KOPT-K1 (cell line): ENCODE data around the gene FGF14.

Experiments used
- H3K27ac ChIP-seq: fragments of 200-600 bp; sonication (generic); 2 replicates; pipeline ENCODE4 v1.5.1; 2016; ENCODE audit warnings: antibody characterized with exemption, mild to moderate bottlenecking, low read depth, low read length; ENCODE audit not compliant: poor library complexity, severe bottlenecking
- H3K36me3 ChIP-seq: fragments of 200-600 bp; sonication (generic); 2 replicates; pipeline ENCODE4 v1.5.1; 2017; ENCODE audit warnings: antibody characterized with exemption, mild to moderate bottlenecking, low read length, moderate library complexity; ENCODE audit not compliant: insufficient read depth
- H3K9me3 ChIP-seq: fragments of 200-600 bp; sonication (generic); 2 replicates; pipeline ENCODE4 v1.5.1; 2017; ENCODE audit warnings: antibody characterized with exemption, low read length, mild to moderate bottlenecking; ENCODE audit not compliant: insufficient read depth, poor library complexity, severe bottlenecking

The FGF14 gene

DNA sequence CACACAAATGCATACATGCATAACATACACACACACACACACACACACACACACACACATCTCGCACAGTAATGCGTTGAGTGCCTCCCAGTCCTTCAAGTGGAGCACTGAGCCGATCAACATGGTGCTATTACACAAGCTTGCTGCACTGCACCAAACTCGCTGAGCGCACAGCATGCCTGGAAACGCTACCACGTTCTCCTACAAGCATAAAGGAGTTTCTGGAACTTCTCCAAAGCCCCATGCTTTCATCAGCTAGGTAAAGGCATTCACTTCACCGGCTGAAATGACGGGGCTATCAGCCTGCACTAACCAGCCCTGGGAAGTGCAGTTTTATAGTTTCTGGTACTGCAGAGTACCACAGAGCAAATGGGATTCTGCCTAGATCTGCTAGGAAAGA lies 92.7 kb downstream of the FGF14 start:
- Histone ChIP-seq H3K27ac (no peak overlapping the region), H3K9me3 (no peaks in the 10 kb centered on the region), H3K36me3 (no peaks in the 10 kb centered on the region)

DNA sequence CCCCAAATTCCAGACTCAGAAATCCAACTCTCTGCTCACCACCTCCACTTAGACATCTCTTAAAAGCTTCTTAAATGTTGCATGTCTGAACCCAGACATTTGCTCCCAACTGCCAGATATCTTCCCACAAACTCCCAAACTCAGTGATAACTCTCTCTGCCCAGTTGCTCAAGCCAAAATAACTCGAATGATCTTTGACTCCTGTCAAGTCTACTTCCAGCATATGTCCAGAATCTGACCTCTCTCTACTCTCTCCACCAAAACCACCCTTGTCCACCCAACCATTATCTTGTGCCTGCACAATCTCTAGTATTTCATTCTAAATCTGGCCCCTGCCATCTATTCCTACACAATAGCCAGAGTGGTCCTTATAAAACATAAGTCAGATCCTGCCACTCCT lies 99.3 kb downstream of the FGF14 start:
- Histone ChIP-seq H3K27ac (no peak overlapping the region), H3K9me3 (no peaks in the 10 kb centered on the region), H3K36me3 (no peaks in the 10 kb centered on the region)

DNA sequence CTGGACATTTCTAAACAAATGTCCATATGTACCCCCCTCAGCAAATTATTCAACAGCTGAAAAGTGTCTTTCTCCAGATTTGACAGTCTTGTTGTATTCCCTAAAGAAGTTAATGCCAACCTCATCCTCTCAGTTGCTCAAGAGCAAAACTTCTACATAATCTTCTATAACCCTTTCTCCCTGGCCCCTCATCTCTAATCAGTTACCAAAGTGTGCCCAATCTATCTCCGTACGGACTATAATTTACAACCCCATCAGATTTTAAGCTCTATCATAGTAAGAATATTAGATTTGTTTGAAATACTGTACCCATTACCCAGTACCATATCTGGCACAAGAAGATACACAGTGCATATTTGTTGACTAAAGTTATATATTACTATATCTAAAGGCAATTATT lies 101.5 kb downstream of the FGF14 start:
- no peaks in the 10 kb centered on the region for H3K9me3 ChIP-seq
- H3K27ac ChIP-seq = no peak overlapping the region
- H3K36me3 ChIP-seq = no peaks in the 10 kb centered on the region

DNA sequence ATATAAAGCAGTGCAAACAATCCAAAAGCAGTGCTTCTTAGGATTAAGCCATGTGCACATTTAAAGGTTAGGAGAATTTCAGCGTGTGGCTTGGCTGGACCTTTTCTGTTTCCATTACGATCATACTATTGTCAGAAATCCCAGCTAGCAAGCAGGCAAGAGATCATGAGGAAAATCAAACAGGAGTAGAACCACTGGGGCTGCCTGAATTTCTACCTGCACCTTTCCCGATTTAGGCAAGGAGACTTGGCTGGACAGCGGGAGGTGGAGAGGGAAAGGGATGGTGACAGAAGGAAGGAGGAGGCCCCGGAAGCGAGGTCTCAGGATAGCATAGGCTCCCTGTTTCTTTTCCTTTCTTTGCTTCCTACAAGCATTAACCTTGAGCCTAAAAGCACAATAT lies 102.5 kb downstream of the FGF14 start:
- Histone ChIP-seq H3K9me3 (no peaks in the 10 kb centered on the region), H3K27ac (no peak overlapping the region), H3K36me3 (no peaks in the 10 kb centered on the region)

DNA sequence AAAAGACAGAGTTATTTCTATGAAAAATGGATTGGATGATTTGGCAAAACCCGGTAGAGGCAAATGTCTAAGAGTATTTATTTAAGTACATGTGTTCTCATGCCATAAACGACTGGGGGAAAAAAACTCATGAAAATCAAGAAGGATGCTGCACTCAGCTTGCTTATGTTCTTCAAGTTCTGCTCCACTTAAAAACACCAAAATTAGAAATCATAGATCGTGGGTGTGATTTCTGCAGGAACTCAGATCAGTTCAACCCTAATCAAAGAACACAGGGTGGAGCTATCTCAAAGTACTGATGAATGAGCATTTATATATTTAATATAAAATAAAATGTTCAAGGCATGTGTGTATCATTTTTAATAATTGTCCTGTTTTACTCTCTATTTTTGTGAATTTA lies 103.8 kb downstream of the FGF14 start:
- H3K9me3 ChIP-seq = no peaks in the 10 kb centered on the region
- H3K27ac ChIP-seq = no peak overlapping the region

DNA sequence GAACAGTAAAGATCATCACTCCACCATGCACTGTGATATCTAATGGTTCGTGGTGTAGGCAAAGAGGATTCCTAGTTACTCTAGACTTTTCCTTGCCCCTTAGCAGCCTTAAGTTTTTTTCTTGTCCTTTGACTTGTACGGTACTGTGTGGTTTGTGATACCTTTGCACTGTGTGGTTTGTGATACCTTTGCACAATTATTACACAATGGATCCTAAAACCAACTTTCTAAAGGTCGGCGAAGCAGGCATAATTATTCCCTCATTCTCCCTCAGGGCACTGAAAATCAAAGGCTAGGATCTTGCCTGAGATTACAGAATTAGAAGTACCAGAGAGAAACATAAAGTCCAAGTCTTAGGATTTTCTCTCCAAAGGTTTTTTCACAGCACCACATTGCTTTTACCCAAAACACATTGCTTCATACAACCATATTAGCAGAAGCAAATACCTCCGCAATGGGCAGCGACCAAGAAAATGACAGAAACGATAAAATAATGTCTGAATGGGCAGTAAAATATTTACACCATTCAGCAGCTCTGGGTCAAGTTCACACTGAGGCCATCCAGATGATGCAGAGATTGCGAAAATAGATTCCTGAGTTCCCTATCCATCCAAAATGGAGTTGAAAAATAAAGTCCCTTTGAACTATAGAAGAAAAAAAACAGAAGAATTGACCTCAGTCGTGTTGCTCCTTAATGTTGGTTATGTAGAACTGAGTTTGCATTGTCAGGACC lies 106.4 kb downstream of the FGF14 start:
- Histone ChIP-seq H3K27ac (no peak overlapping the region), H3K36me3 (no peaks in the 10 kb centered on the region), H3K9me3 (no peaks in the 10 kb centered on the region)

More for the DNA sequence above, 103.8 kb downstream of the FGF14 start:
- no peaks in the 10 kb centered on the region for H3K36me3 ChIP-seq

DNA sequence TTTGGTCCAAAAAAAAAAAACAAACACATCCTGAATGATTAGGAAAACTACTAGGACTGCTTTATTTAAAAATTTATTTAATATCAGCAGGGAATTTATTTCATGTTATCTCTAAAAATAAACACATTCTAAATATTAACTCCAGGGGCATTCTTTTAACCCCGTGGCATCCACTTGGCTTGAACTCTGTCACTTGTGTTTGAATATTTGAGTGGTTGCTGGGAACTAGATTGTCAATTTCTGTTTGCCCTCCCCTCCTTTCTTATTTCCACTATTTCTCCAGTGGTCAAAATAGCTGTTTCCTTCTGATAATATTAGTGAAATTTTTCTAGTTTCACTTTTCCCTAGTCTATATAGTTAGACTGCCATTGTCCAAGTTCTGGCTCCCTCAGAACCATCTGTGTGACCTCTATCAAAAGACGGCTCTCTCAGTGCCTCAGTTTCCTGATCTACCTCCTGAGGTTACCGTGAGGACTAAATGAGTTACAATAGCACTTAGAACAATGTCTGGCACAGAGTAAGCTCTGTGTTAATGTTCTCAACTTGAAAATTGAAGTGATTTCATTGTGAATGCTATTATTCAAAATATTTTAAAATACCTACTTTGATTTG lies 107.3 kb downstream of the FGF14 start:
- H3K27ac ChIP-seq = no peak overlapping the region
- no peaks in the 10 kb centered on the region for H3K9me3 ChIP-seq
- no peaks in the 10 kb centered on the region for H3K36me3 ChIP-seq

DNA sequence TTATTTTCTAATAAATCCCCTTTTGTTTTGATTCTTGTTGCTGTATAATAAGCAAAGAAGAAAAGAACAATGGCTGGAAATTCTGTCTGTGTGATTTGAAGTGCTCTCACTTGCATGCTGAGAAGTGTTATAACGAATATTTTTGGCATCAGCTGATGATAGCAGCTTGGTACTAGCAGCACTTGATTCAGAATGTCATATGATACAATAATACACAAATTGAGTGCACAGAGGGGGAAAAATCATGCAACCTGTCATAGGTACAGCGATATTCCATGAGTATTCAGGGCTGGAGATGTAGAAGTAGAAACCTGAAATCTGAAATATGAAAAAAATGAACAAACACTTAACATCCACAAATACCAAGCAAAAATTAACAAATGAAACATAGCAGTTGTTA lies 108.1 kb downstream of the FGF14 start:
- H3K9me3 ChIP-seq = no peaks in the 10 kb centered on the region
- H3K36me3 ChIP-seq = no peaks in the 10 kb centered on the region
- H3K27ac ChIP-seq = no peak overlapping the region

DNA sequence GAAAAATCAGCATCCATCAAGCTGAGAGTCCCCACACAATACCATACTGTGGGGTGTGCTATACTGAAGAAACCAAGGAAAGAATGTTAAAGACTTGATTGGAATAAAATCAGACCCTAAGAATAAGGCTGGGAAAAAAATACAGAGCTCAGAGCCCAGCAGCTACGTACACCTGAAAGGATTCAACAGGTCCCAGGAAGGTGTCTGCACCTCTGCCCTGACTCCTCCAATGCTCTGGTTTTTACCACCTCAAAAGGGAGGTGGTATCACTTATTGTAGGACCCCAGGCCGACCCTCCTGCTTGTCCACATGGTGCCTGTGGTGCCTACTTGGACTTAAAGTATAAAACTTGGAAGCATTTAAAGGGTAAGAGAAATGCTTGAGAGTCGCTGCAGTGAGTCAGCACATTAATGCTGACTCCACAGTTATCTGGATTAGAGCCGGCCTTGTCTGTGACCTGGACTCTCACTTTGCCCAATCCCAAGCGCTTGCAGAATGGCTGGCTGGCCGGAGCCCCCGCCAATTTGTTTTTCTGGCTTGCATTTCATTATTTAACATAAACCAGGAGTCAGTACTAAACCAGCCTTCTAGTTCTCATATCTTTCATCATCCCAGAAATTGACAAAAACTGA lies 110.1 kb downstream of the FGF14 start:
- no peaks in the 10 kb centered on the region for H3K36me3 ChIP-seq
- no peaks in the 10 kb centered on the region for H3K9me3 ChIP-seq
- H3K27ac ChIP-seq = no peak overlapping the region

DNA sequence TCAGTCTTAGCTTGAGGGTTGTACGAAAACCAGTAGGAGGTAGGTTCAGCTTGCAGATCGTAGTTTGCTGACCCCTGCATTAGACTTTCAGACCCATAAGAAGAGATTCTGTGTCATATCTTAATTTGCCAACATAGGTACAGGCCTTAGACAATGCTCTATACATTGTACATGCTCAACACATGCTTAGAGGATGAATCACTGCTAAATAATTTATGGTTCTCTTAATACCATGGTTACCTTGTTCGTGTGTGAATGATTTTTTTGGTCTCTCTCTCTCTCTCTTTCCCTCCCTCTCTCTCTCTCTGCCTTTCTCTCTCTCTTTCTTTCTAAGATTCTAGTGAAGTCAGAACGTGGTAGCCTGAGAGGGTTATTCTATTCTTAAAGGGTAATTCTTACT lies 112.2 kb downstream of the FGF14 start:
- H3K9me3 ChIP-seq = no peaks in the 10 kb centered on the region
- no peaks in the 10 kb centered on the region for H3K36me3 ChIP-seq
- H3K27ac ChIP-seq = no peak overlapping the region

DNA sequence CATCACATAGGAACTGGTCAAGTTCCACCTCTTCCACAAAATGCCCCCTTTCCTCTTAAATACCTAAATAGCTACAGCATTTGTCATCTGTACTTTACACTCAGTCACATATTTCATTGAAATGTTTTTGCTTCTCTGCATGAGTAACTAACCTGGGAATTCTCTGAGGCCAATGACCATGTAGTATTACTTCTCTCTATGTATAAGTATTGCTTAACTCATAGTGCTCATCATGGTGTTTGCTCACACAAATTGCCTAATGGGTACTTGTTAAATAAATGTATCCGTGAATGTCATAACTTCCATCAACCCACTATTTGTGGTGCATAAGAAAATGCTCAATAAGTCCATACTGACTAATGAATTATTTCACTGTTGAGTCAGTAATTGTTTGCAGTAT lies 115.5 kb downstream of the FGF14 start:
- no peaks in the 10 kb centered on the region for H3K36me3 ChIP-seq
- H3K27ac ChIP-seq = no peak overlapping the region
- H3K9me3 ChIP-seq = no peaks in the 10 kb centered on the region

DNA sequence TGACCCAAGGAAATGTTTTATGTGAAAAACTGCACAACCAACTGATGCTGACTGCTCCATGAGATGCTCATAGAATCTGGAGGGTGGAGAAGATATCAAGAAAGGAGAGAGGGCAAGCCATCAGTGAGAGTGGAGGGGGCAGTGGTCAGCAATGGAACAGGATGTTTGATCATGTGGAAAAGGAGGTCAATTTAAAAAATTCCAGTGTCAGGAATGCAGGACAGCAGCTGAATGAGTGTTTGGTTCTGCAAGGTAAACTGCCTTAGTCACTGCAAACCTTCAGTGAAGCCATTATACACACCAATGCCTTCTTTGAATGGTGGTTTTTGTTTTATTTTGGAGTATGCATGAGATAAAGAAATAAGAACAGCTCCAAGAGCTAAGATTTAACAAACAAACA lies 121.5 kb downstream of the FGF14 start:
- H3K36me3 ChIP-seq = no peaks in the 10 kb centered on the region
- no peaks in the 10 kb centered on the region for H3K9me3 ChIP-seq
- H3K27ac ChIP-seq = no peak overlapping the region

DNA sequence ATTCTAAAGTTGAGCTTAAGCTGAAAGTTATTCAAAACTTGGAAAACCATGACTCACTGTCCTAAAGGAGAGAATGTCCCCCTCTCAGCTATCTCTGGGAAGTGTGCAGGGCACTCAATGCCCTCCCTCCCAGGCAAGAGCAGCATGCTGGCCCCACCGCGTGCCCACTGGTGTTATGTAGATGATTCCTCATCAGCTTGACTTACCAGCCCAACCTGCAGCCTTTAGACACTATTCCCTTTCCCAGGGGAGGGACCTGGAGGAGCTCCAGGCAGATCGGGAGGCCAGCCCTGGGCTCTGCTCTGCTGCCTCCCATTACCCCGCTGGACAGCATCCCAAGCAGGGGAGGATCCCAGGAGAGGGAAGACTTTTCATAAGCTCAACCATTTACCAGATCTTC lies 124.6 kb downstream of the FGF14 start:
- H3K9me3 ChIP-seq = no peaks in the 10 kb centered on the region
- H3K36me3 ChIP-seq = no peaks in the 10 kb centered on the region
- H3K27ac ChIP-seq = no peak overlapping the region

DNA sequence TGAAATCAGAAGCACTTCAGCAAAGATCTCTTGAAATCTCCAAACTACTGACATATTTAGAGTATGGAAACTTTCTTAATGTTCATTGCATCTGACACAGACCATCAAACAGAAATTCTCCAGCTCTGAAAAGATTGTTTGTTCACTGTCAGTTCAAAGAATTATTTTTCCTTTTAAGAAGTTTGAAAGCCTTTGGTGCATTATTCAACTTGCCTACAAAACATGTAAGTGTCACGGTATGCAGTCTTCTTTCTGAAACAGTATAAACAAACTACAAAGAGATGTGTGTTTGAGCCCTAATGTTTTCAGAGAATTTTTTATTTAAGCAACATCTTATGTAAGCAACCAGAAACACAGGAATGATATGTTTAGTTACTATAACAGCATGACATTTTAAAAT lies 125.4 kb downstream of the FGF14 start:
- H3K27ac ChIP-seq = no peak overlapping the region
- no peaks in the 10 kb centered on the region for H3K9me3 ChIP-seq
- no peaks in the 10 kb centered on the region for H3K36me3 ChIP-seq

DNA sequence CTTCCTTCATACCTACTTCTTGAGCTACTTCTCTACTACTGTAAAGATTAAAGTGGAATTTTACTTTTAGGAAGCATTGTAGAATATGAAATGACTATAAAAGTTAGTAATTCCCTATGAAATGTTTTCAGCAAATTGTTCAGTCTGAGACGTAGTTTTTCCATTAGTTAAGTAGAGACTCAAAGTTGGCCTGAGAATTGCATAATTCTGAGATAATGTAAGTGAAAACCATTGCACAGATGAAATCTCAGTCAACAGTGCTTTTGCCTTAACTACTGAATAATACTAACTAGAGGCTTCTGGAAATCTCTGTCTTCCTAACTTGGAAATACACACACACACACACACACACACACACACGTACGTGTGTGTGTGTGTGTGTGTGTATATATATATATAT lies 125.9 kb downstream of the FGF14 start:
- Histone ChIP-seq H3K36me3 (no peaks in the 10 kb centered on the region), H3K9me3 (no peaks in the 10 kb centered on the region), H3K27ac (no peak overlapping the region)

DNA sequence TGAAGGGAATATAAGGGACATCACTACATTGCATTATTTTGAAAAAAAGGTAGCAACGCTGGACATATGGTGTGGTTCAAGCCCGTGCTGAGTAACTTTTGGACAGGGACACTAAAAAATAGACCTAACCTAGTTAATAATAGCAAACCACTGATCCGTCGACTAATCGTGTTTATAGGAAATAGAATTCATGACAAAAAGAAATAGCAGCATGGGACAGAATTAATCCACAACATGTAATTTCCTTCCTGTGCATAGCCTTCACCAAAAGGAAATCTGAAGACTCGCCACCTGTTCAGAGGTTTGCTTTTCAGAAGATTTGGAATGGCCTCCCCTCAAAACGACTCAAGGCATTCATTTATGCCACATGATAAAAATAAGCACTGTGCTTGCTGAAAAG lies 128.7 kb downstream of the FGF14 start:
- Histone ChIP-seq H3K9me3 (no peaks in the 10 kb centered on the region), H3K36me3 (no peaks in the 10 kb centered on the region), H3K27ac (no peak overlapping the region)
